Astrocyte of the spinal cord (primary cell): ENCODE results near the gene ATP7B.

ENCODE experiments used
- DNase-seq: peaks from one replicate; pipeline ENCODE4 v3.0.0; 2011; ENCODE audit warnings: low read depth, low spot score
- H3K4me3 ChIP-seq: 2 replicates; pipeline ENCODE4 v1.5.1; 2011; ENCODE audit warnings: low read depth, mild to moderate bottlenecking, low read length, moderate library complexity
- in situ Hi-C: cut with HindIII; loops from 2 replicates; pipeline ENCODE4 v1.10.0; 2017; ENCODE audit warnings: low sequenced_read_pairs
- TF ChIP-seq, protein P1 (sequence below): IDR thresholded peaks from 2 replicates; pipeline ENCODE4 v1.5.1; 2012; ENCODE audit warnings: low read depth, mild to moderate bottlenecking, low read length, inconsistent platforms

ATP7B gene

GRCh38 chr13:52002361-52002760, 8.9 kb downstream of the ATP7B start:
- no peak overlapping the region for H3K4me3 ChIP-seq
- no peak for DNase-seq
- TF ChIP-seq, protein P1, sequence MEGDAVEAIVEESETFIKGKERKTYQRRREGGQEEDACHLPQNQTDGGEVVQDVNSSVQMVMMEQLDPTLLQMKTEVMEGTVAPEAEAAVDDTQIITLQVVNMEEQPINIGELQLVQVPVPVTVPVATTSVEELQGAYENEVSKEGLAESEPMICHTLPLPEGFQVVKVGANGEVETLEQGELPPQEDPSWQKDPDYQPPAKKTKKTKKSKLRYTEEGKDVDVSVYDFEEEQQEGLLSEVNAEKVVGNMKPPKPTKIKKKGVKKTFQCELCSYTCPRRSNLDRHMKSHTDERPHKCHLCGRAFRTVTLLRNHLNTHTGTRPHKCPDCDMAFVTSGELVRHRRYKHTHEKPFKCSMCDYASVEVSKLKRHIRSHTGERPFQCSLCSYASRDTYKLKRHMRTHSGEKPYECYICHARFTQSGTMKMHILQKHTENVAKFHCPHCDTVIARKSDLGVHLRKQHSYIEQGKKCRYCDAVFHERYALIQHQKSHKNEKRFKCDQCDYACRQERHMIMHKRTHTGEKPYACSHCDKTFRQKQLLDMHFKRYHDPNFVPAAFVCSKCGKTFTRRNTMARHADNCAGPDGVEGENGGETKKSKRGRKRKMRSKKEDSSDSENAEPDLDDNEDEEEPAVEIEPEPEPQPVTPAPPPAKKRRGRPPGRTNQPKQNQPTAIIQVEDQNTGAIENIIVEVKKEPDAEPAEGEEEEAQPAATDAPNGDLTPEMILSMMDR: no peak
- in situ Hi-C loops: no loop called here

DNA sequence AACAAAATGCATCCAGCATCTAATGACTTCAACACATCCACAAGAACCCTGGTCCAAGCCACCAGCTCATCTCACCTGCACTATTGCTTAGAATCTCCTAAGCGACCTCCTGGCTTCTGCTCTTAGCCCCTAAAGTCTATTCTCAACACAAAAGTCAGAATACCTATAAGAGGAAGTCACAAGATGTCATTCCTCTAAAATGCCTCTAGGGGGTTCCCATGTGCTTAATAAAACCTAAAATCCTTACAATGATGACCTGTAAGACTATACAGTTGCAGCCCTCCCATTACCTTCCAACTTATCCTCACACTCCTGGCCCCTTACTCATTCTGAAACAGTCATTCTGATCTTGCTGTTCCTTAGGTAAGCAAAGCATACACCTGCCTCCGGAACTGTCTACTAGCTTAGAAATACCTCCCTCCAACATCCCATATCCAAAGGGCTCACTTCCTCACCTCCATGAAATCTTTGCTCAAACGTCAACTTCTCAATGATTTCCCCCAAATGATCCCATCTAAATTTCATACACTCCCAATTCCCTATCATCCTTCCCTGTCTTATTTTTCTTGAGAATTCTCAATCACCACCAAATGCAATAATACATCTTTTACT, 10.0 kb downstream of the ATP7B start:
- TF ChIP-seq, protein P1: peak; percentile 73
- H3K4me3 ChIP-seq: no peak overlapping the region
- in situ Hi-C loops: no loop called here
- DNase-seq: peak; percentile 54

- DNase-seq: no peak
- in situ Hi-C loops: no loop called here
- TF ChIP-seq, protein P1: no peak
- no peak overlapping the region for H3K4me3 ChIP-seq
Observed at GRCh38 chr13:51999921-52000320, 11.3 kb downstream of the ATP7B start.

GRCh38 chr13:51999510-51999911, 11.7 kb downstream of the ATP7B start:
- TF ChIP-seq, protein P1: no peak
- in situ Hi-C loops: no loop called here
- DNase-seq: no peak
- H3K4me3 ChIP-seq: no peak overlapping the region

DNA sequence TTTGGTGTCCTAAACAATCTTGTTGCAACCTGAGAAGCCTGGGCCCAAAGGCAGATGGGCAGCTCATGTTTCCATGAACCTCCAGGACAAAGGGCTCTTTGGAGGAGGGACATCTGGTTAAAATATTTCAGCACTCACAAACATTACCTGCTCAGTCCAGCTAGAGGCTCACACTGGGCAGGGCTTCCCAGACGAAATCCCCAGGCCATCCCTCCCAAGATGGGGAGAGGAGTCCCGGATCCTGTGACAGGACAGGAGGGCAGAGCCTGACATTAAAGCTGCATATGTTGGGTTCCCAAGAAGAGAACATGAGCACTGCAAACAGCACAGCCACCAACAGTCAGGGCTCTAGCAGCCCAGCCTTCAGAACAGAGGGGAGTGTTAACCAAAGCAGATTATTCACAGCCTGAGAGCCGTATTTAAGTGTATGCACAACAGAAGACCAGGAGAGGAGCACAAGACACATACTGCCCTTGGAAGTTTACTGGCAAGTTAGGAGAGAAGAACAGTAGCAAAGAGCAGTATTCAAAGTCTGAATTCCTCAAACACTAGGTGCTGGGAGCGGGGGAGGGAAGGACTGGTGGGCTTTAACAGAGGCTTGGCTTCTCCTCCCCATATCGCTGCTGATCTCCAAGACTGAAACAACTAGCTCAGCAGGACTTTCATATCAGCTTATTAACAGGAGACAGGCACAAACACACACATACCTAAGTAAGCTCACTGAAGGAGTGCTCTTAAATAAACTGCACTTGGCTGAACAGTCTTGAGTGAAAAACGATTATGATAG, 12.3 kb downstream of the ATP7B start:
- in situ Hi-C loops: no loop called here
- no peak for DNase-seq
- H3K4me3 ChIP-seq: no peak overlapping the region
- TF ChIP-seq, protein P1: no peak

- DNase-seq: no peak
- in situ Hi-C loops: no loop called here
- TF ChIP-seq, protein P1: no peak
- H3K4me3 ChIP-seq: no peak overlapping the region
Observed at GRCh38 chr13:51997641-51998330, 13.5 kb downstream of the ATP7B start.
